Muscle of leg (tissue), 16 donors: Measurements from ENCODE around the gene SMARCB1. TPM values are rescaled to one million over a fixed set of nuclear protein-coding genes. Genes with fewer than 3 reads are reported as not detected.
A peak's percentile ranks its signal among the peaks of the same experiment; 100 is the strongest.

Experiments
- DNase-seq: peaks from one replicate; pipeline ENCODE4 v3.0.0; 2013
- H3K27ac ChIP-seq: one replicate; pipeline ENCODE4 v1.5.1; 2013; ENCODE audit warnings: mild to moderate bottlenecking, low read length, control low read depth
- H3K27me3 ChIP-seq: one replicate; pipeline ENCODE4 v1.6.1; 2013; ENCODE audit warnings: low read length; ENCODE audit not compliant: control insufficient read depth, insufficient read depth
- H3K36me3 ChIP-seq: one replicate; pipeline ENCODE4 v1.6.1; 2013; ENCODE audit warnings: low read length; ENCODE audit not compliant: control insufficient read depth, insufficient read depth
- H3K4me1 ChIP-seq: one replicate; pipeline ENCODE4 v1.6.1; 2013; ENCODE audit warnings: low read length; ENCODE audit not compliant: control insufficient read depth, insufficient read depth
- H3K4me3 ChIP-seq: one replicate; pipeline ENCODE4 v1.5.1; 2013; ENCODE audit warnings: low read length, control low read depth
- H3K9me3 ChIP-seq: replicated peaks from 2 replicates; pipeline ENCODE4 v1.6.1; 2013; ENCODE audit warnings: low read depth, low read length; ENCODE audit not compliant: control insufficient read depth
- WGBS: methylation state at CpG from one replicate; pipeline ENCODE4 v1.1.5; 2013; ENCODE audit warnings: missing lambda C conversion rate; ENCODE audit not compliant: insufficient coverage; 5-methylcytosine and 5-hydroxymethylcytosine counted together
- long read RNA-seq, 11 donors: transcript quantifications; one replicate each; lab custom pipeline, GENCODE V29; 2026
- polyA plus RNA-seq, 8 donors: library from polyadenylated mRNA; unstranded; fragments of 120-200 nt; gene quantifications; one replicate each; pipeline versions ENCODE4 v1.2.1 to v1.2.3, GENCODE V29; 2013; ENCODE audit warnings: inconsistent platforms in 1 of 8, low replicate concordance in 1 of 8; ENCODE audit not compliant: insufficient read length in 8 of 8, insufficient read depth in 1 of 8
- total RNA-seq: library from RNA; stranded (reverse); fragments of 120-200 nt; gene quantifications from one replicate; pipeline ENCODE4 v1.2.4, GENCODE V29; 2013

SMARCB1 gene
- 43.0 TPM for total RNA-seq
- 100 to 1,000 TPM in 2 of 8 donors, 10 to 100 TPM in 6; 62.4 to 114 (median 84.7) TPM for polyA plus RNA-seq
- long read RNA-seq, donor 1, full-length matches to known transcripts: 12 of 12 reads
- long read RNA-seq, donor 1, partial matches to known transcripts: 0 of 12 reads
- long read RNA-seq, donor 1, other reads (novel, unspliced or antisense): 0 of 12 reads
- long read RNA-seq, donor 2, full-length matches to known transcripts: 8 of 8 reads
- long read RNA-seq, donor 2, partial matches to known transcripts: 0 of 8 reads
- long read RNA-seq, donor 2, other reads (novel, unspliced or antisense): 0 of 8 reads
- long read RNA-seq, donor 3, full-length matches to known transcripts: 28 of 28 reads
- long read RNA-seq, donor 3, partial matches to known transcripts: 0 of 28 reads
- long read RNA-seq, donor 3, other reads (novel, unspliced or antisense): 0 of 28 reads
- long read RNA-seq, donor 4, full-length matches to known transcripts: 24 of 29 reads
- long read RNA-seq, donor 4, partial matches to known transcripts: 5 of 29 reads
- long read RNA-seq, donor 4, other reads (novel, unspliced or antisense): 0 of 29 reads
- long read RNA-seq, donor 5, full-length matches to known transcripts: 78 of 86 reads
- long read RNA-seq, donor 5, partial matches to known transcripts: 8 of 86 reads
- long read RNA-seq, donor 5, other reads (novel, unspliced or antisense): 0 of 86 reads
- long read RNA-seq, donor 6, full-length matches to known transcripts: 47 of 47 reads
- long read RNA-seq, donor 6, partial matches to known transcripts: 0 of 47 reads
- long read RNA-seq, donor 6, other reads (novel, unspliced or antisense): 0 of 47 reads
- long read RNA-seq, donor 7, full-length matches to known transcripts: 51 of 58 reads
- long read RNA-seq, donor 7, partial matches to known transcripts: 7 of 58 reads
- long read RNA-seq, donor 7, other reads (novel, unspliced or antisense): 0 of 58 reads
- long read RNA-seq, donor 8, full-length matches to known transcripts: 22 of 22 reads
- long read RNA-seq, donor 8, partial matches to known transcripts: 0 of 22 reads
- long read RNA-seq, donor 8, other reads (novel, unspliced or antisense): 0 of 22 reads
- long read RNA-seq, donor 9, full-length matches to known transcripts: 28 of 28 reads
- long read RNA-seq, donor 9, partial matches to known transcripts: 0 of 28 reads
- long read RNA-seq, donor 9, other reads (novel, unspliced or antisense): 0 of 28 reads
- long read RNA-seq, donor 10, full-length matches to known transcripts: 28 of 28 reads
- long read RNA-seq, donor 10, partial matches to known transcripts: 0 of 28 reads
- long read RNA-seq, donor 10, other reads (novel, unspliced or antisense): 0 of 28 reads
- long read RNA-seq, donor 11, full-length matches to known transcripts: 23 of 28 reads
- long read RNA-seq, donor 11, partial matches to known transcripts: 5 of 28 reads
- long read RNA-seq, donor 11, other reads (novel, unspliced or antisense): 0 of 28 reads

DNA sequence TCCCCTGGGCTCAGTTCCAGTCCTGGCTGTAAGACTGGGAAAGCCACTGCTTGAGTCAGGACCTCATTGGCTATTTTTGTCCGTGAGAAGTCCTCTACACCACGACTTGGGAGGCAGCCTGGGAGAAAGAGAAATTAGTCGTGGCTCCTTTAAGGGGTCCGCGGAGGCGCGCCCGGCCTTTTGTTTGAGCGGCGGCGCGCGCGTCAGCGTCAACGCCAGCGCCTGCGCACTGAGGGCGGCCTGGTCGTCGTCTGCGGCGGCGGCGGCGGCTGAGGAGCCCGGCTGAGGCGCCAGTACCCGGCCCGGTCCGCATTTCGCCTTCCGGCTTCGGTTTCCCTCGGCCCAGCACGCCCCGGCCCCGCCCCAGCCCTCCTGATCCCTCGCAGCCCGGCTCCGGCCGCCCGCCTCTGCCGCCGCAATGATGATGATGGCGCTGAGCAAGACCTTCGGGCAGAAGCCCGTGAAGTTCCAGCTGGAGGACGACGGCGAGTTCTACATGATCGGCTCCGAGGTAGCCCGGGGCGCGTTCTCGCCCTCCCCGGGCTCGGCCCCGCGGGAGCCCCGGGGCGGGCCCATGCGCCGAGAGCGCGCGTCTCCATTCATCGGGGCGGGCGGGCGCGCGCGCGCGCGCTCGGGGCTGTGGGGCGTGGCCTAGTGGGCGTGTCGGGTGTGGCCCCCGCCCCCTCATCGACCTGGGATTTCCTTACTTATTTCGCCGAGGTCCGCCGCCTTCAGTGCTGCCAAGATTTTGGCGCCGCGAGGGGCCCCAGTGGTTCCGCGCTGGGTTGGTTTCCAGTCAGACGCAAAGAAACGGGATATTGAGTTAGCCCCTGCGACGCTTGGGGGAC lies at the start of gene SMARCB1:
Gene SMARCB1 (plus strand): TSS at position 215 of the 848 bp plus-strand sequence. CDS start 204 bp downstream, at position 419.
- Histone ChIP-seq H3K9me3 (no peaks in the 10 kb centered on the region), H3K27me3 (no peaks in the 10 kb centered on the region), H3K4me3 (peak within 1 kb of the TSS; percentile 75), H3K36me3 (peaks cover 19% of the 10 kb centered on the region), H3K4me1 (peaks cover 46% of the 10 kb centered on the region), H3K27ac (peak within 1 kb of the TSS; percentile 97)
- under 1% methylated on average over 97 of the region's 97 CpGs for WGBS
- peak; percentile 98 for DNase-seq

DNA sequence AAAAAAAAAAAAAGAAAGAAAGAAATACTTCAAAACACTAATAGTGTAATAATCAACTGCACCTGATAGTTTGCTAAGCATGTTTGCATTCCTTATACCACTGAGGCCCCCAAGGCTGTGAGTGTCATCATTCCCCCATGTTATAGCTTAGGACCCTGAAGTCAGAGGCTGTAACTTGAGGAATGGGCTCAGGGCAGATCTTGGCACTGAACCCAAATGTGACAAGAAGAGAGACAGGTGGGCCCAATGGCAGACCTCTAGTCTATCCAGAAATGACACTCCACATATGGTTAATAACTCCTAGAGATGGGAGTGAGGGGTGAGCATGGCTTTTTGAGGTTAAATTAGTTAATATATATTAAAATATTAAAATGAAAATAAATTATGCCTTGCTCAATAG lies 49.1 kb upstream of the SMARCB1 start:
- no peaks in the 10 kb centered on the region for H3K27me3 ChIP-seq
- H3K9me3 ChIP-seq: no peaks in the 10 kb centered on the region
- H3K4me1 ChIP-seq: peaks cover 6% of the 10 kb centered on the region
- H3K4me3 ChIP-seq: no peak overlapping the region
- peaks cover 15% of the 10 kb centered on the region for H3K36me3 ChIP-seq
- peak; percentile 33 for DNase-seq
- no peak overlapping the region for H3K27ac ChIP-seq

DNA sequence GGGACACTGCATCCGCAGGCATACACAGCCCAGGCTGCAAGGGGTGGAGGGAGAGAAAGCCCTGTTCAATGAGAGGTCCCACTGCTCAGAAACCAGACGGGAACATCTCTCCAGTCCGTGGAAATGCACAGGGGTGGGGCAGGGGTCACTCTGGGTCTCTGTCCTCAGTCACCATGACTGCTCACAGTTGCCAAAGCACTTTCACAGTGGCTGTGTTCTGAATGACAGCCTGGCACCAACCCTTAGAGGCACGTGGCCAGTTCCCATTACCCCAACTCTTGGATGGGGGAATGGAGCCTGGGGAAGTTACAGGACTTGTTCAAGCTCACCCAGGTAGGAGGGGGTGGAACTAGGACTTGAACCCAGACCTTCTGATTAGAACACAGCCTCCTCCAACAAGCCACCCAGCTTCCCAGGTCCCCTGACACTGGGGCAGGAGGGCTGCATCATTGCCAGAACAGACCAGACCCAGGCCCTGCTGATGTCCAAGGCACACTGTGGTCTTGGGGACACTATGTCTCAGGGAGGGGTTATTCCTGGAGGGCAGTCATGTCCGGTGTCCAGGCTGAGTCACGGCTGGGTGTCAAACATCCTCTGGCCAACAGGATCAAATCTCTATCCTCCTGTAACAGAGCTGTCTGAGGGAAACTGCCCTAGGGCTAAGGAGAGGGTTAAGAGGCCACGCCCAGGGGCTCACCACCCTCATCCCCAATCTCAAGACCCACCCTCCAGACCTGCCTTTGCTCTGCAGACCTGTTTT lies 44.1 kb upstream of the SMARCB1 start:
- no peaks in the 10 kb centered on the region for H3K27me3 ChIP-seq
- 100% methylated on average over 1 of the region's 7 CpGs for WGBS
- peaks cover 46% of the 10 kb centered on the region for H3K36me3 ChIP-seq
- H3K4me3 ChIP-seq: no peak overlapping the region
- H3K27ac ChIP-seq: peak overlapping the region; percentile 67
- DNase-seq: no peak
- H3K9me3 ChIP-seq: peaks cover 4% of the 10 kb centered on the region
- peaks cover 23% of the 10 kb centered on the region for H3K4me1 ChIP-seq

DNA sequence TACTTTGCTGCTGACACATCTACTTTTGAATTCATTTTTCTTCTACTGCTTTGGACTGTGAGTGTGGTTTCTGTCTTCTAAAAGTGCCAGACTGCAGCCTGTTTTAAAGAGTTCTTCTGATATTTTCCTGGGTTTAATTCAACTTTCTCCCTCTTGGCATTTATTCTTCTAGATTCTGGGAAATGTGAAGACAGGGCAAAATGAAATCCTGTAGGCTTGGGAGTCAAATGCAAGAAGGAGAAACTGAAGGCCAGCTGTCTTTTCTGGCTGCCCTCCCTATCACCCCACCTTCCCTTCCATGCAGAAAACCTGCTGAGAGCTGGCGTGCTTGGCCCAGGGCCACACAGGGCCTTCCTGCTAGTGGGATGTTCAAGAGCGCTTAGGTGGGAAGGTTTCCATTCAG lies 43.5 kb upstream of the SMARCB1 start:
- H3K4me3 ChIP-seq: no peak overlapping the region

DNA sequence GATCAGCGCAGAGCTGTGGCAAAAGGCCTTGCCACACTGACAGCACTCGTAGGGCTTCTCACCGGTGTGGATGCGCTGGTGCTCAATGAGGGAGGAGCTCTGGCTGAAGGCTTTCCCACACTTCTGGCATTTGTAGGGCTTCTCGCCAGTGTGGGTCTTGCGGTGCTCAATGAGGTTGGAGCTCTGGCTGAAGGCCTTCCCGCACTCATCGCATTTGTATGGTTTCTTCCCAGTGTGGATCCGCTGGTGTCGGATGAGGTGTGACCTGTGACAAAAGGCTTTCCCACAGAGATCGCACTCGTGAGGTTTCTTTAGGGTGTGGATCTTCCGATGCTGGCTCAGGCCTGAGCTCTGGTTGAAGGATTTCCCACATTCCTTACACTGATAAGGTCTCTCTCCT lies 42.8 kb upstream of the SMARCB1 start:
- peak overlapping the region; percentile 35 for H3K27ac ChIP-seq
- H3K36me3 ChIP-seq: peaks cover 46% of the 10 kb centered on the region
- WGBS: 100% methylated on average over 4 of the region's 13 CpGs
- H3K27me3 ChIP-seq: no peaks in the 10 kb centered on the region
- peaks cover 4% of the 10 kb centered on the region for H3K9me3 ChIP-seq
- DNase-seq: no peak
- H3K4me3 ChIP-seq: no peak overlapping the region
- peaks cover 23% of the 10 kb centered on the region for H3K4me1 ChIP-seq

More for the DNA sequence above, 43.5 kb upstream of the SMARCB1 start:
- H3K27ac ChIP-seq: peak overlapping the region; percentile 67
- H3K9me3 ChIP-seq: peaks cover 4% of the 10 kb centered on the region
- no CpG with 5 or more reads among the region's 2 CpGs for WGBS
- peaks cover 46% of the 10 kb centered on the region for H3K36me3 ChIP-seq
- peak; percentile 92 for DNase-seq
- peaks cover 23% of the 10 kb centered on the region for H3K4me1 ChIP-seq
- no peaks in the 10 kb centered on the region for H3K27me3 ChIP-seq

DNA sequence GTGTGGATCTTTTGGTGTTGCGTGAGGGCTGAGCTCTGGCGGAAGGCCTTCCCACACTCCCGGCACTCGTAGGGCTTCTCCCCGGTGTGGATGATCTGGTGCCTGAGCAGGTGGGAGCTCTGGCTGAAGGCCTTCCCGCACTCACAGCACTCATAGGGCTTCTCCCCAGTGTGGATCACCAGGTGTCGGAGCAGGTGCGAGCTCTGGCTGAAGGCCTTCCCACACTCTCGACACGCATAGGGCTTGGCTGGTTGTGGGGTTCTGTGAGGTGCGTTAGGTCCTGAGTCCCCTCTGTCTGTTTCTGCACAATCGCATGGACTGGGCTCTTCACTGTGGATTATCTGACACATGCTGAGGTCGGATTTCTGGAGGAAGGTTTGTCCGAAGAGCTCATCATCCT lies 42.3 kb upstream of the SMARCB1 start:
- no peak overlapping the region for H3K27ac ChIP-seq
- H3K27me3 ChIP-seq: no peaks in the 10 kb centered on the region
- no peak for DNase-seq
- WGBS: 97% methylated on average over 6 of the region's 14 CpGs
- peaks cover 46% of the 10 kb centered on the region for H3K36me3 ChIP-seq
- peaks cover 4% of the 10 kb centered on the region for H3K9me3 ChIP-seq
- H3K4me1 ChIP-seq: peaks cover 23% of the 10 kb centered on the region
- H3K4me3 ChIP-seq: no peak overlapping the region

DNA sequence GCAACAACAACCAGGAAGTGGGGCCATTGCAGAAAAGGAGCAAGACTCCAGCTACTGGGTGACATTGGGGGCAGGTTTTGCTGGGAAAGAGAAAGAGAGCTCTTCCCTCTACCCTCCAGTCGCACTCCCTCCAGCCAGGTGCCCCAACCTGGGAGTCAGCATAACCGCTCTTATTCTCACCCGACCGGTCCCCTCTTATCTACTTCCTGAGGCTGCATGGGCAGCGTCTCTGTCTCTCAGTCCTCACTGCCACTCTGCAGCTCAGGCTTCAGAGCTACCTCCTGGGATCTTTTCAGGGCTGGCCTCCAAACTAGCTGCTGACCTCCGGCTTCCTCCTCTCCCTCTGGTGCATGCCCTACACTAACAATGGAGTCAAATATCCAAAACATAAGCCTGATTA lies 41.0 kb upstream of the SMARCB1 start:
- H3K27ac ChIP-seq: no peak overlapping the region

DNA sequence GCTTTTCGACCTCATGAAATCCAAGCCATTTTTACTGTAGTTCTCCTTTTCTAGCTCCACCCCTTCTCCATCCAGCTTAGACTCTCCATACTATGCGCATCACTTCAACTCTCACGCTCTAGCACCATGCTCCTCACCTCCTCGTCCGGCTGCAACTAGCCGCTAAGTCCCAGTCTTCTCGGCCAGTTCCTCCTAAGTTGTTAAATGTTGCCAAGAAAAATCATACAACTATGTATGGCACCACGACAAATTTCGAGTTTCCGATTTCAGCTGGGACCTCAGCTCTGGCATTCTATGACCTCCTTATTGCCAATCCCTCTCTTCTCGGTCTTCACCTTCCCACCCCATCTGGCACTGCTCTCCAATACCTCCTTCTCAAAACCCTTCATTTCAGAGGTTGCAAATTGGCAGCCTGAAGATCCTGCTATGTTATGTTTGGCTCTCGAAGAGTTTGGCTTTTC lies 36.9 kb upstream of the SMARCB1 start:
- no peak overlapping the region for H3K4me3 ChIP-seq
- peak overlapping the region; percentile 82 for H3K27ac ChIP-seq
- H3K4me1 ChIP-seq: peaks cover 16% of the 10 kb centered on the region
- no peaks in the 10 kb centered on the region for H3K9me3 ChIP-seq
- peak; percentile 88 for DNase-seq
- no peaks in the 10 kb centered on the region for H3K27me3 ChIP-seq
- 32% methylated on average over 11 of the region's 12 CpGs for WGBS
- H3K36me3 ChIP-seq: peaks cover 12% of the 10 kb centered on the region

More for the DNA sequence above, 41.0 kb upstream of the SMARCB1 start:
- DNase-seq: no peak
- H3K4me3 ChIP-seq: no peak overlapping the region
- H3K36me3 ChIP-seq: peaks cover 44% of the 10 kb centered on the region
- peaks cover 34% of the 10 kb centered on the region for H3K4me1 ChIP-seq
- no peaks in the 10 kb centered on the region for H3K27me3 ChIP-seq
- 88% methylated on average over 4 of the region's 6 CpGs for WGBS
- peaks cover 4% of the 10 kb centered on the region for H3K9me3 ChIP-seq
